ENCODE results near the gene ASIC2. TPM values are rescaled to one million over a fixed set of nuclear protein-coding genes. Genes with fewer than 3 reads are reported as not detected.

ASIC2 gene
- total and polyA plus RNA-seq, 2 experiments from 2014 or later: 0.52 to 2.8 TPM

DNA sequence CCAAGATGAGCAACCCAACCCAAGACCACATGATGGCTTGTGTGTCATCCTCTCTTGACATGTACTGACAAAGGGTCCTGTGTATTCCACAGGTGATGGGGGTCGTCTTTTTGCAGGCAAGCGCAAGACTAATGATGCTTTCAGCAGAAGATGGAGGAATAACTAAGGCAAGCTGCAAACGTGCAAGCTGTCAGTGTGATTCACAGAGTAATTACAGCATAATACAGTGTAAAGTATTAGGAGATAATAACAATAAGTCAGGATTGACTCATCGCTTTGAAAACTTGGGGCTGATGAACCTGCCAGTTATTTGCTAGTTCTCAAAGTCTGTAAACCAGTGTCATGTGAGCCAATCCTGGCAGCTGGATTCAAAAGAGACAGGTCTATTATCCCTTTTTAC lies 41.6 kb upstream of the ASIC2 start (continued):
- no peak for TF ChIP-seq ETS1 (IDR thresholded peaks at IDR 0.05)
- TF ChIP-seq POLR2AphosphoS5 (IDR thresholded peaks at IDR 0.05; ENCODE audit: low read depth): no peak
- no peak for TF ChIP-seq EZH2phosphoT487 (IDR thresholded peaks at IDR 0.05; ENCODE audit: unreplicated experiment)
- TF ChIP-seq STAT1 (IDR thresholded peaks at IDR 0.05; ENCODE audit: unreplicated experiment): no peak
- TF ChIP-seq NANOG (IDR thresholded peaks at IDR 0.05; ENCODE audit: borderline replicate concordance): no peak

- H2AFZ ChIP-seq: no peak overlapping the region
- DNase-seq (ENCODE audit: low spot score): no peak
- no peak overlapping the region for H3K4me2 ChIP-seq
- Mint-ChIP-seq H3K27ac (no peak overlapping the region), H3K36me3 (ENCODE audit: low read depth) (no peaks in the 10 kb centered on the region), H3K4me3 (no peak overlapping the region), H3K9me3 (peaks cover 4% of the 10 kb centered on the region; the same call in 1 of the 3 replicates), H3K27me3 (ENCODE audit: insufficient read depth, low read depth, poor library complexity) (no peaks in the 10 kb centered on the region), H3K4me1 (peaks cover 4% of the 10 kb centered on the region; the same call in 2 of the 3 replicates)
- H3K9me2 ChIP-seq (ENCODE audit: insufficient read depth): no peaks in the 10 kb centered on the region
- H3K79me2 ChIP-seq (replicated peaks; ENCODE audit: insufficient read depth): no peaks in the 10 kb centered on the region
- H3F3A ChIP-seq (replicated peaks; ENCODE audit: low read depth): no peaks in the 10 kb centered on the region
- H3K4me1 ChIP-seq (ENCODE audit: insufficient read depth): no peaks in the 10 kb centered on the region
- H3K27ac ChIP-seq (ENCODE audit: low read depth): no peak overlapping the region
- no peaks in the 10 kb centered on the region for H3K27me3 ChIP-seq (ENCODE audit: insufficient read depth)
- no peak for TF ChIP-seq ETS1 (IDR thresholded peaks at IDR 0.05)
- 0 out of 4 replicates have a peak, but pooled peaks of 1 of the 2 experiments have one; percentile 3 for TF ChIP-seq CTCF (conservative IDR thresholded peaks at IDR 0.05; ENCODE audit: low read depth in 2 of 2)
- no peak for TF ChIP-seq ZNF114 (CRISPR knock-in tag; IDR thresholded peaks at IDR 0.05)
- no peak for TF ChIP-seq STAT1 (IDR thresholded peaks at IDR 0.05; ENCODE audit: unreplicated experiment)
- no peak overlapping the region for H3K4me3 ChIP-seq
- no peaks in the 10 kb centered on the region for H3K36me3 ChIP-seq (ENCODE audit: insufficient read depth)
- no peak for ATAC-seq
- no peaks in the 10 kb centered on the region for H4K20me1 ChIP-seq (replicated peaks; ENCODE audit: insufficient read depth)
These were observed 37.8 kb upstream of the ASIC2 start for GRCh38 chr17:33330877-33331276.

DNA sequence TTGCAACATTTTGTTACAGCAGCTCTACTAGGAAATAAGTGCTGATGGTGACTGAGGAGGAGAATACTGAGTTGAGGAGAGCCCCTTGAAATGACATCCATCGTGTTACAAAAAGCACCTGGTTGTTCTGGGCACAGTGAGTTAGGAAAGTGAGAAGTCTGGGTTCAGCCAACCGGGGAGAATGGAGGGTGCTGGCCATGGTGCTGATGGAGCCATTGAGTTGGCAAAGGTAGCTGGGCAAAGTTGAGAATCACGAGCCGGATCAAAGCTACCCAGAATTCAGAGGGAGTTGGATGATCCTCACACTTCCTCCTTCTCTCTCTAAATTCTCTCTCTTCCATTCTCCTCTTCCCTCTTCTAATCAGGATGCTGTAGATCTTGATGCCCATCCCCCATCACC lies 35.0 kb upstream of the ASIC2 start:
- peaks cover 4% of the 10 kb centered on the region; the same call in 1 of the 3 replicates for H3K9me3 Mint-ChIP-seq
- Histone ChIP-seq H3K4me2 (no peak overlapping the region), H3K9me2 (ENCODE audit: insufficient read depth) (no peaks in the 10 kb centered on the region), H3K4me3 (no peak overlapping the region), H3K27ac (ENCODE audit: low read depth) (no peak overlapping the region), H3K79me2 (replicated peaks; ENCODE audit: insufficient read depth) (no peaks in the 10 kb centered on the region), H4K20me1 (replicated peaks; ENCODE audit: insufficient read depth) (no peaks in the 10 kb centered on the region), H3F3A (replicated peaks; ENCODE audit: low read depth) (no peaks in the 10 kb centered on the region), H3K27me3 (ENCODE audit: insufficient read depth) (no peaks in the 10 kb centered on the region), H2AFZ (no peak overlapping the region), H3K4me1 (ENCODE audit: insufficient read depth) (no peaks in the 10 kb centered on the region), H3K36me3 (ENCODE audit: insufficient read depth) (no peaks in the 10 kb centered on the region)
- TF ChIP-seq CTCF (conservative IDR thresholded peaks at IDR 0.05; ENCODE audit: low read depth in 2 of 2) (no peak), REST (IDR thresholded peaks at IDR 0.05; ENCODE audit: unreplicated experiment) (peak; percentile 87)
- DNase-seq (ENCODE audit: low spot score): peak; percentile 70
- no peaks in the 10 kb centered on the region for H3K4me1 Mint-ChIP-seq
- no peak overlapping the region for H3K4me3 Mint-ChIP-seq
- H3K27ac Mint-ChIP-seq: no peak overlapping the region
- ATAC-seq: peak; percentile 50; the same call in 1 of the 3 replicates
- no peaks in the 10 kb centered on the region for H3K36me3 Mint-ChIP-seq (ENCODE audit: low read depth)
- peaks cover 5% of the 10 kb centered on the region for H3K27me3 Mint-ChIP-seq (ENCODE audit: insufficient read depth, low read depth, poor library complexity)
